HG03521 (cell line): ENCODE measurements around the gene KLHL35.
"Not testable (repeated sequence)": the region's sequence is repeated elsewhere in the genome, so short reads cannot be mapped to it uniquely, and the experiment has no call there.

Experiments
- ATAC-seq: cut with Tn5 transposase; IDR thresholded peaks from one replicate; pipeline ENCODE4 v1.9.1; 2021; ENCODE audit warnings: mild to moderate bottlenecking, moderate library complexity; ENCODE audit not compliant: unreplicated experiment

Gene KLHL35

GRCh38 chr11:75426720-75427086, 6.3 kb downstream of the KLHL35 start:
- no peak for ATAC-seq

- no peak for ATAC-seq
Observed at GRCh38 chr11:75425422-75425821, 7.6 kb downstream of the KLHL35 start.

- no peak for ATAC-seq
Observed at GRCh38 chr11:75424396-75424795, 8.6 kb downstream of the KLHL35 start.

- ATAC-seq: no peak
Observed at GRCh38 chr11:75423721-75424120, 9.3 kb downstream of the KLHL35 start.

- no peak for ATAC-seq
Observed at GRCh38 chr11:75422248-75423231, 10.5 kb downstream of the KLHL35 start.

GRCh38 chr11:75421902-75422247, 11.1 kb downstream of the KLHL35 start:
- ATAC-seq: no peak

- no peak for ATAC-seq
Observed at GRCh38 chr11:75421035-75421602, 11.9 kb downstream of the KLHL35 start.

- ATAC-seq: no peak
Observed at GRCh38 chr11:75420224-75421034, 12.6 kb downstream of the KLHL35 start.

GRCh38 chr11:75413864-75414263, 19.1 kb downstream of the KLHL35 start:
- ATAC-seq: no peak

- not testable (repeated sequence) for ATAC-seq
Observed at GRCh38 chr11:75413146-75413545, 19.9 kb downstream of the KLHL35 start.

- not testable (repeated sequence) for ATAC-seq
Observed at GRCh38 chr11:75409971-75410370, 23.0 kb downstream of the KLHL35 start.

GRCh38 chr11:75408957-75409219, 24.1 kb downstream of the KLHL35 start:
- no peak for ATAC-seq

- no peak for ATAC-seq
Observed at GRCh38 chr11:75406338-75406777, 26.6 kb downstream of the KLHL35 start.

- no peak for ATAC-seq
Observed at GRCh38 chr11:75403983-75404658, 28.9 kb downstream of the KLHL35 start.

GRCh38 chr11:75403037-75403436, 30.0 kb downstream of the KLHL35 start:
- ATAC-seq: no peak

GRCh38 chr11:75402002-75402773, 30.8 kb downstream of the KLHL35 start:
- ATAC-seq: no peak

- ATAC-seq: no peak
Observed at GRCh38 chr11:75400146-75400865, 32.7 kb downstream of the KLHL35 start.

GRCh38 chr11:75399344-75400145, 33.5 kb downstream of the KLHL35 start, which contains the start of gene RPS3:
Gene RPS3 (plus strand): TSS chr11:75399518. CDS start chr11:75399548, 30 bp downstream.
- ATAC-seq: peak; percentile 85

GRCh38 chr11:75398906-75399305, 34.1 kb downstream of the KLHL35 start:
- ATAC-seq: no peak
